Measurements from ENCODE around the gene PRAMEF18.
"Not testable (repeated sequence)": the region's sequence is repeated elsewhere in the genome, so short reads cannot be mapped to it uniquely, and the experiment has no call there.

The PRAMEF18 gene

DNA sequence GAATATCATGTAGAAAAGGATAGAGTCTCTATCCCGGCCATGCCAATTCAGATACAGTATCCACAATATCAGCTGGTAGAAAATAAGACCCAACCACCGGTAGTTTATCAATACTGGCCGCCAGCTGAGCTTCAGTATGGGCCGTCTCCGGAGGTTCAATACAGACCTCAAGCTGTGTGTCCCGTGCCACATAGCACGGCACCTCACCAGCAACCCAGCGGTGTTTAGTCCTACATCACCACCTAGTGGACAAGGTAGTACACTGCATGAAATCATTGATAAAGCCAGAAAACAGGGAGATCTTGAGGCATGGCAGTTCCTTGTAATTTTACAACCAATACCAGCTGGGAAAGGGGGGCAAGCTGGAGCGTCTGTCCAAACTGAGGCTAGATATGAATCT lies 17.2 kb downstream of the PRAMEF18 start:
- DNase-seq (ENCODE audit: low read depth in 1 of 2, low spot score in 1 of 2): not testable (repeated sequence)

DNA sequence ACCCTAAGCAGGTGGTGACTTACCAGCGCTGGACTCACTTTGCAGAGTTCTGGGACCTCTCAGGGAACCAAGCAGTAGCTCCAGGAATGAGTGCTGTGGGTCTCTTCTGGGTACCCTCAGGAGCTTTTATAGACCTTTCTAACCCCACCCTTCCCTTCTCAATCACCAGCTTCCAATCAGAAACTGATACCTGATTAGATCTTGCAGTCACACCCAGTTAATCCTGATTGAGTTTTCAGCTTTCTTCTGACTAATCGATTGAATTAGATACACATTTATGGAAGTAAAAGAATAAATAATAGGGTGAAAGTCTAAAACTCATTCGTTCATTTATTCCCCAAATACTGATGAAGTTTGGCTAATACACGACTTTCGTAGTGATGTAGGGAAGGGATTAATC lies 24.6 kb downstream of the PRAMEF18 start, which contains the start of gene PRAMEF13:
TSS of gene PRAMEF13 (minus strand) at position 101 of the 400 bp plus-strand sequence. CDS start 1,820 bp downstream, outside the sequence.
- not testable (repeated sequence) for DNase-seq (ENCODE audit: low read depth in 1 of 2, low spot score in 1 of 2)

Measured in activated CD4-positive, alpha-beta T cell treated with anti-CD3 and anti-CD28 coated beads, Interleukin-2, amount 50 U/mL, for 24 hours (primary cell).